ENCODE data around the gene TMEM74B. TPM values are rescaled to one million over a fixed set of nuclear protein-coding genes. Genes with fewer than 3 reads are reported as not detected.

TMEM74B gene
- total RNA-seq, 1 experiment from 2014 or later, result 4.9 TPM

GRCh38 chr20:1166948-1167720 lies 17.6 kb downstream of the TMEM74B start:
- no peaks in the 10 kb centered on the region for H3K9me3 ChIP-seq (ENCODE audit: control insufficient read depth, low read depth, low read length)
- H2BK12ac ChIP-seq (ENCODE audit: insufficient read length, low read depth, low read length), result no peak overlapping the region
- no peak overlapping the region for H4K8ac ChIP-seq (replicated peaks; ENCODE audit: insufficient read length, low read depth, low read length)
- no peak overlapping the region for H2BK5ac ChIP-seq (ENCODE audit: insufficient read length, low read length)
- no peak overlapping the region for H2AFZ ChIP-seq (ENCODE audit: low read length)
- no peak overlapping the region for H4K5ac ChIP-seq (ENCODE audit: insufficient read length, low read depth, low read length)
- no peaks in the 10 kb centered on the region for H3K79me1 ChIP-seq (ENCODE audit: insufficient read depth, low read depth, low read length, poor library complexity, severe bottlenecking)
- no peaks in the 10 kb centered on the region; the same call in 1 of the 2 replicates for H3K27me3 ChIP-seq (ENCODE audit: insufficient read depth, low read length)
- H3T11ph ChIP-seq (ENCODE audit: low read length), result no peak overlapping the region
- H3K9me3 Mint-ChIP-seq, result no peaks in the 10 kb centered on the region
- no peaks in the 10 kb centered on the region for H3K4me1 Mint-ChIP-seq
- no peak overlapping the region for H3K27ac ChIP-seq (ENCODE audit: insufficient read length, low read depth, low read length)
- H2BK15ac ChIP-seq (ENCODE audit: low read depth, low read length), result no peak overlapping the region
- H3K4ac ChIP-seq (ENCODE audit: low read depth, low read length), result no peak overlapping the region
- H3K4me3 Mint-ChIP-seq, result no peak overlapping the region
- no peaks in the 10 kb centered on the region for H3K23me2 ChIP-seq (ENCODE audit: insufficient read length, low read depth, low read length, poor library complexity, severe bottlenecking)
- no CpG with 5 or more reads among the region's 1 CpG for WGBS (ENCODE audit: extremely low coverage, insufficient read length, low lambda C conversion rate)
- H2BK20ac ChIP-seq (ENCODE audit: low read depth, low read length, poor library complexity, severe bottlenecking), result no peak overlapping the region
- no peak overlapping the region for H3K56ac ChIP-seq (ENCODE audit: insufficient read length, low read depth, low read length)
- no peaks in the 10 kb centered on the region for H3K4me1 ChIP-seq (ENCODE audit: insufficient read depth, low read length)
- peaks cover 39 to 75% (median 64%) of the 10 kb centered on the region in 3 experiments; a peak in 6 of 7 replicates for H3K36me3 Mint-ChIP-seq (ENCODE audit: insufficient read depth in 1 of 3, low read depth in 3 of 3)
- H3K79me2 ChIP-seq (ENCODE audit: insufficient read depth, low read length), result no peaks in the 10 kb centered on the region; the same call in 1 of the 2 replicates
- DNase-seq, result no peak
- no peak overlapping the region for H3K14ac ChIP-seq (ENCODE audit: insufficient read depth, low read length)
- H3K27me3 Mint-ChIP-seq (ENCODE audit: low read depth), result no peaks in the 10 kb centered on the region
- H2AK5ac ChIP-seq (ENCODE audit: insufficient read length, low read length), result no peak overlapping the region
- H3K9ac ChIP-seq (ENCODE audit: extremely low read depth, insufficient read length, low read length), result no peak overlapping the region
- H3K23ac ChIP-seq (ENCODE audit: insufficient read length, low read depth, low read length), result no peak overlapping the region
- H3K4me2 ChIP-seq (ENCODE audit: insufficient read depth, insufficient read length, low read length), result no peak overlapping the region
- H4K20me1 ChIP-seq (ENCODE audit: control insufficient read depth, insufficient read depth, insufficient read length), result no peaks in the 10 kb centered on the region
- no peak overlapping the region for H4K91ac ChIP-seq (ENCODE audit: insufficient read length, low read depth, low read length)
- no peak overlapping the region for H3K18ac ChIP-seq (ENCODE audit: insufficient read length, low read depth, low read length)
- H3K27ac Mint-ChIP-seq, result no peak overlapping the region
- no peak overlapping the region for H2BK120ac ChIP-seq (ENCODE audit: low read depth, low read length, poor library complexity, severe bottlenecking)
- TF ChIP-seq, protein P1, sequence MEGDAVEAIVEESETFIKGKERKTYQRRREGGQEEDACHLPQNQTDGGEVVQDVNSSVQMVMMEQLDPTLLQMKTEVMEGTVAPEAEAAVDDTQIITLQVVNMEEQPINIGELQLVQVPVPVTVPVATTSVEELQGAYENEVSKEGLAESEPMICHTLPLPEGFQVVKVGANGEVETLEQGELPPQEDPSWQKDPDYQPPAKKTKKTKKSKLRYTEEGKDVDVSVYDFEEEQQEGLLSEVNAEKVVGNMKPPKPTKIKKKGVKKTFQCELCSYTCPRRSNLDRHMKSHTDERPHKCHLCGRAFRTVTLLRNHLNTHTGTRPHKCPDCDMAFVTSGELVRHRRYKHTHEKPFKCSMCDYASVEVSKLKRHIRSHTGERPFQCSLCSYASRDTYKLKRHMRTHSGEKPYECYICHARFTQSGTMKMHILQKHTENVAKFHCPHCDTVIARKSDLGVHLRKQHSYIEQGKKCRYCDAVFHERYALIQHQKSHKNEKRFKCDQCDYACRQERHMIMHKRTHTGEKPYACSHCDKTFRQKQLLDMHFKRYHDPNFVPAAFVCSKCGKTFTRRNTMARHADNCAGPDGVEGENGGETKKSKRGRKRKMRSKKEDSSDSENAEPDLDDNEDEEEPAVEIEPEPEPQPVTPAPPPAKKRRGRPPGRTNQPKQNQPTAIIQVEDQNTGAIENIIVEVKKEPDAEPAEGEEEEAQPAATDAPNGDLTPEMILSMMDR (conservative IDR thresholded peaks at IDR 0.05), result no peak

All from H9 (cell line).